Calu3 (cell line): ENCODE results near the gene TYRO3. TPM values are rescaled to one million over a fixed set of nuclear protein-coding genes. Genes with fewer than 3 reads are reported as not detected.

ENCODE experiments used
- BruUV-seq: library from RNA; stranded (reverse); fragments of 400-500 nt; replicated peaks from 2 replicates; lab custom pipeline; 2021; lab: Mats Ljungman, UMichigan
- CTCF ChIA-PET: fragments of 300-600 bp; sonication (Branson Sonifier 250); formaldehyde crosslinking; loops from one replicate; lab custom pipeline; 2022; ENCODE audit warnings: antibody characterized with exemption; lab: Charles Lee
- DNase-seq: peaks from one replicate; pipeline ENCODE4 v3.0.0; 2022
- H3K27ac Mint-ChIP-seq: one replicate; pipeline ENCODE4 v1.8.0; 2022; ENCODE audit warnings: mixed read lengths; ENCODE audit not compliant: unreplicated experiment
- H3K27me3 Mint-ChIP-seq: one replicate; pipeline ENCODE4 v1.8.0; 2022; ENCODE audit warnings: mixed read lengths; ENCODE audit not compliant: unreplicated experiment
- H3K36me3 Mint-ChIP-seq: one replicate; pipeline ENCODE4 v1.8.0; 2022; ENCODE audit warnings: mild to moderate bottlenecking, moderate library complexity, mixed read lengths; ENCODE audit not compliant: insufficient read depth, unreplicated experiment
- H3K4me1 Mint-ChIP-seq: one replicate; pipeline ENCODE4 v1.8.0; 2022; ENCODE audit warnings: mild to moderate bottlenecking, low read depth, mixed read lengths; ENCODE audit not compliant: unreplicated experiment
- H3K4me3 Mint-ChIP-seq: one replicate; pipeline ENCODE4 v1.8.0; 2022; ENCODE audit warnings: mild to moderate bottlenecking, low read depth, moderate library complexity, mixed read lengths; ENCODE audit not compliant: unreplicated experiment
- H3K9me3 Mint-ChIP-seq: one replicate; pipeline ENCODE4 v1.8.0; 2022; ENCODE audit warnings: low read depth, mixed read lengths; ENCODE audit not compliant: unreplicated experiment
- intact Hi-C: fragments of 100-400 bp; cut with micrococcal nuclease; formaldehyde crosslinking; loops from one replicate; pipeline ENCODE4 v1.10.0; 2022; ENCODE audit not compliant: unreplicated experiment
- total RNA-seq: library from RNA; stranded (reverse); gene quantifications from 2 replicates; pipeline ENCODE4 v1.2.3, GENCODE V29; 2022
- TF ChIP-seq, protein P1 (sequence below): fragments of 200-600 bp; IDR thresholded peaks from one replicate; pipeline ENCODE4 v1.8.0; 2022; ENCODE audit warnings: antibody characterized with exemption; ENCODE audit not compliant: unreplicated experiment

TYRO3 gene
- total RNA-seq, 1 experiment from 2014 or later: 8.1 TPM

DNA sequence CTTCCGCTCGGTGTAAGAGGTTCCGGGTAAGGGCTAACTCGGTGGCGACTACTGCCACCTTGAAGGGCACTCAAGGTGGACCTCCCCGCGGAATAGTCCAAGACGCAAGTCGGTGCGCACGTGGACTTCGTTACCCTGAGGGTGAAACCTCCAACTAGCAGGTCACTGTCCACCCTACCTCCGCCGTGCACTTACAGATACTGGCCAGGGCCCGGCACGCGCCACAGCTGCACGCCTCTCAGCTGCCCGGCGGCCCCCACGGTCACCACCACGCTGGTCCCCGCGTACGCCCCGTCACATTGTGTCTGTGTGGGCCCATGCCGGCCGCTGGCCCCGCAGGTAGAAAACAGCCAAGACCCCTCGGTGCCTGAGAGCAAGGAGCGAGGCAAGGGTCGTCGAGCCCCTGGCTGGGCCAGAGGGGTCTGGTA lies 46.5 kb upstream of the TYRO3 start:
- Mint-ChIP-seq H3K27ac (no peak overlapping the region), H3K27me3 (no peaks in the 10 kb centered on the region), H3K4me1 (no peaks in the 10 kb centered on the region), H3K9me3 (no peaks in the 10 kb centered on the region), H3K36me3 (peaks cover 9% of the 10 kb centered on the region), H3K4me3 (peak overlapping the region; percentile 58)
- BruUV-seq: no TSS peak
- no peak for DNase-seq
- CTCF ChIA-PET: no interaction called here
- intact Hi-C loops: no loop called here
- TF ChIP-seq, protein P1, sequence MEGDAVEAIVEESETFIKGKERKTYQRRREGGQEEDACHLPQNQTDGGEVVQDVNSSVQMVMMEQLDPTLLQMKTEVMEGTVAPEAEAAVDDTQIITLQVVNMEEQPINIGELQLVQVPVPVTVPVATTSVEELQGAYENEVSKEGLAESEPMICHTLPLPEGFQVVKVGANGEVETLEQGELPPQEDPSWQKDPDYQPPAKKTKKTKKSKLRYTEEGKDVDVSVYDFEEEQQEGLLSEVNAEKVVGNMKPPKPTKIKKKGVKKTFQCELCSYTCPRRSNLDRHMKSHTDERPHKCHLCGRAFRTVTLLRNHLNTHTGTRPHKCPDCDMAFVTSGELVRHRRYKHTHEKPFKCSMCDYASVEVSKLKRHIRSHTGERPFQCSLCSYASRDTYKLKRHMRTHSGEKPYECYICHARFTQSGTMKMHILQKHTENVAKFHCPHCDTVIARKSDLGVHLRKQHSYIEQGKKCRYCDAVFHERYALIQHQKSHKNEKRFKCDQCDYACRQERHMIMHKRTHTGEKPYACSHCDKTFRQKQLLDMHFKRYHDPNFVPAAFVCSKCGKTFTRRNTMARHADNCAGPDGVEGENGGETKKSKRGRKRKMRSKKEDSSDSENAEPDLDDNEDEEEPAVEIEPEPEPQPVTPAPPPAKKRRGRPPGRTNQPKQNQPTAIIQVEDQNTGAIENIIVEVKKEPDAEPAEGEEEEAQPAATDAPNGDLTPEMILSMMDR: no peak

DNA sequence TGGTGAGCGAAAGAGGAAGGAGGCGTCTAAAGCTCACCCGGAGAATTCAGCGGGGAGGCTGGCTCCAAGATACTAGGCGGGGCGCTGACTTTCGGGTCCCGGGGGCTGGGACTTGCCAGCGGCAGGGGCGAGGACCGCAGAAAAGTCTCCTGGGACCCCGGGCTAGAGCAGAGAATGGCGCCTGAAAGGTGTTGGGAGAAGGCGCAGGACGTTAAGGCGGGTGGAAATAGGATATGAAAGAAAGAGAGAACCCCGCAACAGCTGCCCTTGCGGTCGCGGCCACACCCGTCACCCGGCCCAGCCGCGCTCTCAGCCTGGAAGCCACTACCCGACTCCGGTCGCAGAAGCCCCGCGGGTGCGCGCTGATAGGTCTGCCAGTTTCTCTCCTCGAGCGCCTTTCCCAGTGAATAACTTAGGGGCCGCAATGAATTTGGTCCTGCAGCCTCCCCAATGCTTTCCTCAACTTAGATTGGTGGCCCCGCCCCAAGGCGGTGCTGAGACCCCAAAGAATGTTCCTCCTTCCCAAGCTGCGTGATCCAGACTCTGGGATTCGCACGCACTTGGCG lies 46.0 kb upstream of the TYRO3 start:
- Mint-ChIP-seq H3K4me3 (no peak overlapping the region), H3K9me3 (no peaks in the 10 kb centered on the region), H3K27ac (no peak overlapping the region), H3K36me3 (peaks cover 12% of the 10 kb centered on the region), H3K27me3 (no peaks in the 10 kb centered on the region), H3K4me1 (no peaks in the 10 kb centered on the region)
- no TSS peak for BruUV-seq
- CTCF ChIA-PET: no interaction called here
- DNase-seq: no peak
- TF ChIP-seq, protein P1: no peak
- intact Hi-C loops: no loop called here

DNA sequence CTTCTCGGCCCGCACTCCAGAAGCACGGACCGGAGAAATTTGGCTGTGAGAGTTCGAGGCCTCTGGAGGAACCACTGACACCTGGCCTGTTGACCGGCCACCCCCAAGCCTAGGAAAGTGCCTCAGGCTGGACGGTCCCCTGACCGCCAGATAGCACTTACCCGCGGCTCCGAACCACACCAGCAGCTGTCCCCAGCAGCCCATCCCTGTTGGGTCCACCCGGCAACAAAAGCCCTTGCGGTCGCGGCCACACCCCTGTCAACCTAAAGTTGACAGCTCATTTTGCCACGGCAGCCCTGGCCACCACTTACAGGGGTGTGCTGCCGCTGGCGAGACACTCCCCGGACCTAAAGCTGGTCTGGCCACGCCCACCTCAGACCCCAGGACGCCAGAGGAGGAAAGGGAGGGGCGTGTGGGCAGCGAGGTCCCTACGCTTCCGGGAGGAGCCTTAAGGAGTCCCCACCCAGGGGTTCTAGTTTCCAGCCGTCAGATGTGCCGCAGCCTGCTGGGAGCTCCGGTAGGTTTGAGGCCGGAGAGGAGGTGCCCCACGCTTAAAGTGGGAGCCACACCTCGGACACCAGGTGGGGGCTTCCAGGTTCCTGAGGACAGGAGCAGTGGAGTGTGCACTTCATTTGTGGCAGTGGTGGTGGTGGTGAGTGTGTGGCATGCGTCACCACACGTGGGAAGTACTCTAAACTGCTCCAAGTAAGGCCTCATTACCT lies 45.3 kb upstream of the TYRO3 start, which contains the start of gene LTK:
LTK (minus strand) TSS at position 322 of the 722 bp plus-strand sequence; CDS start at position 204, 118 bp downstream.
- intact Hi-C loops: no loop called here
- TF ChIP-seq, protein P1: no peak
- no peak within 1 kb of the TSS for H3K4me3 Mint-ChIP-seq
- no peak within 1 kb of the TSS for H3K27ac Mint-ChIP-seq
- peaks cover 13% of the 10 kb centered on the region for H3K36me3 Mint-ChIP-seq
- no peak for DNase-seq
- no peaks in the 10 kb centered on the region for H3K27me3 Mint-ChIP-seq
- H3K9me3 Mint-ChIP-seq: no peaks in the 10 kb centered on the region
- BruUV-seq: no TSS peak
- H3K4me1 Mint-ChIP-seq: no peaks in the 10 kb centered on the region
- CTCF ChIA-PET: no interaction called here

DNA sequence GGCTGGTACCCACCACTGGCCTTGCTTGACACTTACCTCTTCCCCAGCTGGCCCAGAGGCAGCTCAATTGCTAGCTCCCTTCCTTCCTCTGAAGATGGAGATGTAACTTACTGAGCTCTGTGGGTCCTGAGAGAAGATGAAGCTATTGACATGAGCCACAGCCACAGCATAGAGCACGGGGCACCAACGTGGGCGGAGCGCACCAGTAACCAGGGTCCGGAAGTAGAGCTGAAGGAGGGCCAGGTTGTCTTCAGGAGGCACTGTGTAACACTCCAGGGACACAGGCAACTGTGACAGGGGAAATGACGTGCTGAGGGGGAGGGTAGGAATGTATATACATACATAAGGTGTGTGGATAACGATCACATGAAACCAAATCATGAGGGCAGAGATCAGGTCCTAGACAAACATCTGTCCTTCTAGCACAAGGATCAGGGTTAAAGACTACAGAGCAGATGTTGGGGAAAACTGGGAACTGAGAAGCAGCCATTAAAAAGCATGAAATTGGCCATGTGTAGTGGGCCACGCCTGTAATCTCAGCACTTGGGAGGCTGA lies 41.0 kb upstream of the TYRO3 start:
- peaks cover 21% of the 10 kb centered on the region for H3K36me3 Mint-ChIP-seq
- H3K4me1 Mint-ChIP-seq: no peaks in the 10 kb centered on the region
- no peak overlapping the region for H3K4me3 Mint-ChIP-seq
- H3K9me3 Mint-ChIP-seq: no peaks in the 10 kb centered on the region
- TF ChIP-seq, protein P1: no peak
- CTCF ChIA-PET: no interaction called here
- H3K27me3 Mint-ChIP-seq: no peaks in the 10 kb centered on the region
- no peak for DNase-seq
- no TSS peak for BruUV-seq
- no peak overlapping the region for H3K27ac Mint-ChIP-seq
- intact Hi-C loops: no loop called here
